HG02852 (cell line): ENCODE measurements around the gene PKNOX2.

Experiments used
- ATAC-seq: cut with Tn5 transposase; IDR thresholded peaks from one replicate; pipeline ENCODE4 v1.9.1; 2021; ENCODE audit warnings: mild to moderate bottlenecking, moderate library complexity; ENCODE audit not compliant: unreplicated experiment

PKNOX2 gene

GRCh38 chr11:125154378-125155099, 10.0 kb upstream of the PKNOX2 start:
- ATAC-seq: no peak

GRCh38 chr11:125155100-125155444, 9.5 kb upstream of the PKNOX2 start:
- no peak for ATAC-seq

DNA sequence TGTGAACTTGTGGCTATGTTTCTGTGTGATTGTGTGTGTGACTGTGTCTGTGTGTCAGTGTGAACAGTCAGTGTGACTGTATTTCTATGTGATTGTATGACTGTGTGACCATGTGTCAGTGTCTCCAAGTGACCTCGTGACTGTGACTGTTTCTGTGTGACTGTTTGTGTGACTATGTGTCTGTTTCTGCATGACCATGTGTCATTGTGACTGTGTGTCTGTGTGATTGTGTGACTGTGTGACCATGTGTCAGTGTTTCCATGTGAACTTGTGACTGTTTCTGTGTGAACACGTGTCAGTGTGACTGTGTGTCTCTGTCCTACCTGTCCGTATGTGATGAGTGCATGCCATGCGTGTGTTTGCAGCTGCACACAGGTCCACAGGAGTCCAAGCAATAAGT, 8.8 kb upstream of the PKNOX2 start:
- ATAC-seq: no peak

DNA sequence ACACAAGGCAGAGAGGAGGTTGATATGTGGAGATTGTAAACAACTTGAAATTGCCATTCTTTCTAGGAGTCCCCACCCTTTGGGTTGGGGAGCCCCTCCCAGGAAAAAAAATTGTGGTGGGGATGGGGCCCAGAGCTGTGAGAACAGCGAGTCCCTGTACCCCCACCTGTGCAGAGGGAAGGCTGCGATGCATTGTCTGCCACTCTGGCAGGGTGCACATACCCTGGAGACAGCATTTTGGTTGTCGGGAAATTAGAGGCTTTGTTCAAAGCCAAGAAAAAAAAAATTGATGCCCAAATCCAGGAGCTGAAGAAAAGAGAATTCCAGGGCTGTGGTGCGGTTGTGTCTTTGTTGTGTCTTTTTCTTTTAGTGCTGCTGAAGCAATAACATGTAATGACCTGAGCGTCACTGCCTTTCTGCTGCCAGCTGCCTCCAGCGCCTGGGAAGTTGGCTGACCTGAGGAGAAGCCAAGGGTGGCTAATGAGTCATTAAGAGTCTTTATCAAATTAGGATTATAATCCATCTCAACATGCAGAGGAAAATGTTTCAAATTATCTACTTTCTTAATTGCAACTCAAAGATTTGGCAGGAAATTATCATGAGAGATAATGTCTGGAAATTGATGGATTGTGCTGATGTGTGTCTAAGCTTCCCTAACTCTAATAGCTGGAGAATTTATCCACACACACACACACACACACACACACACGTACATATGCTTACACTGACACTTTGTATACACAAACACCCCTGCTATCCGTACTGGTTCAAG, 8.0 kb upstream of the PKNOX2 start:
- no peak for ATAC-seq

- ATAC-seq: no peak
These were observed 7.3 kb upstream of the PKNOX2 start for GRCh38 chr11:125157118-125157733.

DNA sequence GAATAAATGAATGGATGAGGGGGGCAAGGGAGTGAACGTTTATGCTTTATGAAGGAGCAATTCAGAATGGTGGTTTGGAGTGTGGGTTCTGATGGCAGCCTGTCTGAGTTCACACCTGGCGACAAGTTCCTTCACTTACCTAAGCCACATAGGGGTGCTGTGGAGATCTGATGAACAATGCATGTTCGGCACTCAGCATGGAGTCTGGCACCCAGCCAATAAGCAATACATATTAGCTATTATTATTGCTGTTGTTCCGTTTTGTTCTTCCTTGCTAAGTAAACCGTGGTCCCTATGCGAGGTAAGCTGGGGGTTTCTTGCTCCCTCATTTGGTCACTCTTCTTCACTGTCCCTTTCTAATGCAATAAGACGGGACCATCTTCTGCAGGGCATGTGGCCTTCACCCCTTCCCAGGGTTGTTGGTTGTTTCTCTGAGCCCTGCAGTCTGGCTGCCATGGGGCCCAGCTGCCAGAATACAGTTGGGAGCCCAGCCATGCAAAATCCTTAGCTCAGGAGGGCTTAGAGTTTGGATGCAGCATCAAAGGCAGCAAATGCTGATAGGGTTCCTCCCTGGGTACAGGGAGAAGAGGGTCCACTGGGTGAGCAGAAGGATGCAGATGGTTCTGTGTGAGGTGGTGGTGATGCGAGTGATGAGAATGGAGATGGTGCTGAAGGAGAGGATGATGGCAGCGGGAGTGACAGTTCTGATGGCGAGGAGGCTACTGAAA, 6.4 kb upstream of the PKNOX2 start:
- no peak for ATAC-seq

DNA sequence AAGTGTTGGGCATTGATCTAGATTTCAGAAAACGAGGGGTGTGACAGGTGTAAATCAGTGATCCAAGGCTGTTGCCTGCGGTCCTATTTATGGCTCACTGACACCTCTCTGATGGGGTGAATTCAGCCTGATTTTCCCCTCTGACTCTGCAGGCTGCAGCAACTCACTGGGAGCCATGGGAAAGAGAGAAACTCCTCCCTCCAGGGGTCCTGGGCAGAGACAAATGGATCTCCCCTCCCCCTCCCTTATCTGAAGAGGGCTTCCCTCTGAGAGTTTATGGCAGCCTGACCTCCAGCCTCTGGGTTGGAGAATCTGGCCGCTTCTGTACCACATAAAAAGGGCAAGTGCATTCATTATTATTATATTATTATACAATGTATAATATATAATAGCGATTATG, 1.8 kb upstream of the PKNOX2 start:
- no peak for ATAC-seq

DNA sequence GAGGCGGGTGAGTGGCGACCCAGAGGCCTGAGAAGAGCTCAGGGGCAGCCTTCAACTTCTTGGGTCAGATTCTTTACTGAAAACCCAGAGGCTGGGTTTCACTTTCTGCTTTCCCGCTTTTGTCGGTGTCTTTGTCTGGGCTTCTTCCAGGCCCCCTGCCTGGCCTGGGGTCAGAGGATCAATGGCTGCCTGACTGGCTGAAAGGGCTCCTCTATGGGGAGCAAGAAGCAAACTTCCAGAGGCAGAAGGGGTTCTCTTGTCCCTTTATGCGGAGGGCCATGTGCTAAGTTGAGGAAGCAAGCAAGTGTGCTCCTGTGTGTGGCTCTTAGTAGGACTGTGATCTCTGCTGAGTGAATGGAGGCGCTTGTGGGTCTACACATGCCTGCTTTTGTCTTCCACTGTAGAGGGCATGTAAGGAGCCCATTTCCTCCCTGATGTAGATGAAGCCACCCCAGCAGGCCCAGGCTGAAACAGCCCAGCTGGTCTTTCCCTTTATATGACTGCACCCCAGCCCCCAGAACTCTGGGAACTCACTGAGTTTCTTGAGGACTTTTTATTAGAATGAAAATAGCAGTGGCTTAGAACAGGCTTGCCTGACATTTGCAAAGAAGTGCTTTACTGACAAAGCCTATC, 1.0 kb upstream of the PKNOX2 start:
- no peak for ATAC-seq

- no peak for ATAC-seq
These were observed 495 bp upstream of the PKNOX2 start for GRCh38 chr11:125164091-125164421.

DNA sequence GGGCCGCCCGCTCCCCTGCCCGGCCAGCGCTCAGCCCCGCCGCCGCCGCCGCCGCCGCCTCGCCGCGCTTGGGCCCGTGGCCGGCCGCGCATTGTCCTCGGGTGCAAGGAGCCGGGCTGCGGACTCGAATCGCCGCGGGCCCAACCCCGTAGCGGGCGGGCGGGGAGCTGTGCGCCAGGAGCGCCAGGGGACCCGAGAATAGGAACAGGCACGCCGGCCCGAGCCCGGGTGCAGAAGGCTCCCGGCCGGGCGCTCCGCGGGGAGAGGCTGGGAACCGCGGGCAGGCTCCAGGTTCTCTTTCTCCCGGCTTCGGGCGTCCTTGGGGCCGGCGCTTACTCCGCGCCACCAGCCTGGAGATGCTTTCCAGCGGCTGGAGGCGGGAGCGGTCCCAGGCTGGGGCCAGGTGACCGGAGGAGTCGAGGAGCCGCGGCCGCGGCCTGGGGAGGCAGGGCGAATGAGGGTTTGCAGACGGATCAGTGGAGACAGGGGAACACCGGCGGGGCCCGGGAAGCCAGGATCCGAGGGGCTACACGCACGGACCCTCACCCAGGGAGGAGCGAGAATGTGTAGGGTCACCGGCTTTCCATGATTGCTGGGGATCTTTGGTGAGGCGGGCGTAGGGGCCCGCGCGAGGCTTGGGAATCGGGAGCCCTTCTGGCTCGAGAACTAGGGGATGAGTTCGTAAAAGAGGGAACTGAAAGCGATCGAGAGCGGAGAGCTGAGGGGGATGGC, 726 bp downstream of the PKNOX2 start:
- ATAC-seq: no peak

GRCh38 chr11:125165843-125166763, 1.6 kb downstream of the PKNOX2 start:
- no peak for ATAC-seq

- no peak for ATAC-seq
These were observed 2.3 kb downstream of the PKNOX2 start for GRCh38 chr11:125166764-125167291.

GRCh38 chr11:125167292-125167953, 2.9 kb downstream of the PKNOX2 start:
- no peak for ATAC-seq

DNA sequence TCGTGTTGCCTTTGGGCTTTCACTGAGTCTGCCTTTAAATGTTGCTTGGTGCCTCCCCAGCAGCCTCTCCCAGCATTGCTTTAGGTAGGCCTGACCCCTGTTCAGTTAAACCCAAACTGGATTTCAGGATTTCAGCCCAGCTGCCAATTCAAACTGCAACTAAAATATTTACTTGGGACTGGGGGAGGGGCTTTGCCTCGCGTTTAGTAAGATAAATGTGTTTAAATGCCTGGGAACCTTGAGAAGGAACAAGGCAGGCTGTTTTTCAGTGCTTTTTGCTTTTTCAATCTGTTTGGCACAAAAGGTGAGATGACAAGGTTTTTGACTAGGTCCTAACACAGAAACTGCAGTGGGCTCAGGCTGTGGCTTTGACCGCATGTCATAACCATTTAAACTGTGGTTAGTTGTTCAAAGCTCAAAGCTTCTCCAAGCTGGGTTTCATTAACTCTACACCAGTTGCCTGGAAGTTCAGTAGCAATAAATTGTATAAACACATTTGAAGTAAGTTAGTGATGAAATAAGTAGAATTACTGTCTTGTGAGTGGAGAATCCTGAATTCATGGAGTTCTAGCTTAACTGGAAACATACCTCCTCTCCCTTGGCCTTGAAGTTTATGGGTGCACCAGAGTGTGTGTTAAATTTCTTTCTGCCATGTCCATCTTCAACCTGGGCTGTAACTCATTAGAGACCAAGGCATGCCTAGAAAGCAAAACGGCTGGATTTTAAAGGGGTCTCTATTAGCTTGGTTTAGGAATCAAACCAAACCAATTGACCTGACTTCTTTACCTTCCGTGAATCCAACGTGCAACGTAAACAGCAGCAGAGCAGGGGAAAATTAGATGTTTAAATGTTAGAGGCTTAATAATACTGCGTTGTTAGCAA, 3.6 kb downstream of the PKNOX2 start:
- no peak for ATAC-seq

- no peak for ATAC-seq
These were observed 4.4 kb downstream of the PKNOX2 start for GRCh38 chr11:125168918-125169456.

GRCh38 chr11:125170001-125170509, 5.5 kb downstream of the PKNOX2 start:
- ATAC-seq: no peak

- ATAC-seq: no peak
These were observed 6.0 kb downstream of the PKNOX2 start for GRCh38 chr11:125170510-125171031.
